ENCODE data around the gene ZNF710.

Gene ZNF710

GRCh38 chr15:90009301-90010022 is 8.3 kb downstream of the ZNF710 start:
- DNase-seq: no peak
- no peaks in the 10 kb centered on the region for H3K36me3 ChIP-seq (replicated peaks)
- no peaks in the 10 kb centered on the region for H3K27me3 ChIP-seq (replicated peaks)
- no peak for TF ChIP-seq CTCF (IDR thresholded peaks at IDR 0.05; ENCODE audit: low read depth, low read length, missing control alignments)
- in situ Hi-C loops (cut with HindIII; ENCODE audit: low pct_ligation_motif_present, low sequenced_read_pairs): no loop called here
- no peak overlapping the region for H3K27ac ChIP-seq
- no peak overlapping the region for H3K4me3 ChIP-seq (ENCODE audit: low read depth, low read length)

- in situ Hi-C loops (cut with HindIII; ENCODE audit: low pct_ligation_motif_present, low sequenced_read_pairs): no loop called here
- Histone ChIP-seq H3K4me3 (ENCODE audit: low read depth, low read length) (no peak overlapping the region), H3K36me3 (replicated peaks) (no peaks in the 10 kb centered on the region), H3K27me3 (replicated peaks) (no peaks in the 10 kb centered on the region), H3K27ac (no peak overlapping the region)
- DNase-seq: no peak
- TF ChIP-seq CTCF (IDR thresholded peaks at IDR 0.05; ENCODE audit: low read depth, low read length, missing control alignments): no peak
Observed at GRCh38 chr15:90011705-90012104, 10.6 kb downstream of the ZNF710 start.

GRCh38 chr15:90013503-90013937 is 12.4 kb downstream of the ZNF710 start:
- no peak for TF ChIP-seq CTCF (IDR thresholded peaks at IDR 0.05; ENCODE audit: low read depth, low read length, missing control alignments)
- DNase-seq: no peak
- Histone ChIP-seq H3K4me3 (ENCODE audit: low read depth, low read length) (no peak overlapping the region), H3K27ac (no peak overlapping the region), H3K36me3 (replicated peaks) (no peaks in the 10 kb centered on the region), H3K27me3 (replicated peaks) (no peaks in the 10 kb centered on the region)
- in situ Hi-C loops (cut with HindIII; ENCODE audit: low pct_ligation_motif_present, low sequenced_read_pairs): no loop called here

GRCh38 chr15:90015294-90015693 is 14.2 kb downstream of the ZNF710 start:
- in situ Hi-C loops (cut with HindIII; ENCODE audit: low pct_ligation_motif_present, low sequenced_read_pairs): no loop called here
- no peak for TF ChIP-seq CTCF (IDR thresholded peaks at IDR 0.05; ENCODE audit: low read depth, low read length, missing control alignments)

GRCh38 chr15:90015749-90016148 is 14.6 kb downstream of the ZNF710 start:
- in situ Hi-C loops (cut with HindIII; ENCODE audit: low pct_ligation_motif_present, low sequenced_read_pairs): no loop called here
- Histone ChIP-seq H3K4me3 (ENCODE audit: low read depth, low read length) (no peak overlapping the region), H3K27me3 (replicated peaks) (no peaks in the 10 kb centered on the region), H3K36me3 (replicated peaks) (no peaks in the 10 kb centered on the region), H3K27ac (no peak overlapping the region)
- no peak for DNase-seq
- TF ChIP-seq CTCF (IDR thresholded peaks at IDR 0.05; ENCODE audit: low read depth, low read length, missing control alignments): no peak

More at GRCh38 chr15:90015294-90015693, 14.2 kb downstream of the ZNF710 start:
- no peaks in the 10 kb centered on the region for H3K27me3 ChIP-seq (replicated peaks)
- H3K27ac ChIP-seq: no peak overlapping the region
- H3K4me3 ChIP-seq (ENCODE audit: low read depth, low read length): no peak overlapping the region
- H3K36me3 ChIP-seq (replicated peaks): no peaks in the 10 kb centered on the region
- no peak for DNase-seq

- Histone ChIP-seq H3K27me3 (replicated peaks) (no peaks in the 10 kb centered on the region), H3K36me3 (replicated peaks) (no peaks in the 10 kb centered on the region), H3K4me3 (ENCODE audit: low read depth, low read length) (no peak overlapping the region), H3K27ac (no peak overlapping the region)
- TF ChIP-seq CTCF (IDR thresholded peaks at IDR 0.05; ENCODE audit: low read depth, low read length, missing control alignments): no peak
- no peak for DNase-seq
- in situ Hi-C loops (cut with HindIII; ENCODE audit: low pct_ligation_motif_present, low sequenced_read_pairs): no loop called here
Observed at GRCh38 chr15:90016721-90017120, 15.6 kb downstream of the ZNF710 start.

All from brain microvascular endothelial cell (primary cell).